H1 (cell line): ENCODE results near the gene AVL9.

Source experiments
- CHD1 ChIP-seq: IDR thresholded peaks from 2 replicates; pipeline ENCODE4 v1.6.1; 2012; ENCODE audit warnings: low read depth, low read length, improper control_type of control experiment
- CHD2 ChIP-seq: IDR thresholded peaks from 2 replicates; pipeline ENCODE4 v1.6.1; 2012; ENCODE audit warnings: low read length, improper control_type of control experiment
- CREB1 ChIP-seq: IDR thresholded peaks from 2 replicates; pipeline ENCODE4 v1.6.1; 2012; ENCODE audit warnings: inconsistent platforms
- GTF2F1 ChIP-seq: IDR thresholded peaks from 2 replicates; pipeline ENCODE4 v1.6.1; 2012; ENCODE audit warnings: low read depth, low read length, improper control_type of control experiment, borderline replicate concordance
- POLR2A ChIP-seq, 2 experiments: IDR thresholded peaks; 1 replicate in 1 of 2; 2 replicates in 1 of 2; pipeline ENCODE4 v1.6.1; 2011; ENCODE audit warnings: low read depth in 2 of 2, low read length in 2 of 2, mild to moderate bottlenecking in 2 of 2; ENCODE audit errors: control extremely low read depth in 1 of 2
- POLR2AphosphoS5 ChIP-seq: IDR thresholded peaks from 2 replicates; pipeline ENCODE4 v1.6.1; 2011; ENCODE audit warnings: low read depth, low read length
- RAD21 ChIP-seq, 2 experiments: IDR thresholded peaks in 1 of 2; conservative IDR thresholded peaks in 1 of 2; 2 replicates each; pipeline ENCODE4 v1.6.1; 2011; ENCODE audit warnings: low read depth in 2 of 2, low read length in 2 of 2, improper control_type of control experiment in 1 of 2, inconsistent platforms in 1 of 2, mild to moderate bottlenecking in 1 of 2, moderate library complexity in 1 of 2
- RXRA ChIP-seq: IDR thresholded peaks from 2 replicates; pipeline ENCODE4 v1.6.1; 2011; ENCODE audit warnings: low read depth, mild to moderate bottlenecking, low read length, moderate library complexity; ENCODE audit not compliant: insufficient read depth
- TAF1 ChIP-seq: IDR thresholded peaks from 2 replicates; pipeline ENCODE4 v1.6.1; 2011; ENCODE audit warnings: mild to moderate bottlenecking, low read depth, low read length
- TBP ChIP-seq: IDR thresholded peaks from 2 replicates; pipeline ENCODE4 v1.6.1; 2011; ENCODE audit warnings: low read depth, low read length, improper control_type of control experiment
- ZNF274 ChIP-seq: IDR thresholded peaks from 2 replicates; pipeline ENCODE4 v1.7.0; 2012; ENCODE audit warnings: low read length, borderline replicate concordance; ENCODE audit errors: extremely low read depth
- TF ChIP-seq, protein P1 (sequence below), 3 experiments: IDR thresholded peaks; 1 replicate in 2 of 3; 2 replicates in 1 of 3; pipeline versions ENCODE4 v1.5.1 to v1.6.1; 2011; ENCODE audit warnings: low read length in 3 of 3, mild to moderate bottlenecking in 3 of 3, inconsistent platforms in 2 of 3, low read depth in 1 of 3, moderate library complexity in 1 of 3; ENCODE audit not compliant: insufficient read depth in 1 of 3; ENCODE audit errors: control extremely low read depth in 1 of 3

DNA sequence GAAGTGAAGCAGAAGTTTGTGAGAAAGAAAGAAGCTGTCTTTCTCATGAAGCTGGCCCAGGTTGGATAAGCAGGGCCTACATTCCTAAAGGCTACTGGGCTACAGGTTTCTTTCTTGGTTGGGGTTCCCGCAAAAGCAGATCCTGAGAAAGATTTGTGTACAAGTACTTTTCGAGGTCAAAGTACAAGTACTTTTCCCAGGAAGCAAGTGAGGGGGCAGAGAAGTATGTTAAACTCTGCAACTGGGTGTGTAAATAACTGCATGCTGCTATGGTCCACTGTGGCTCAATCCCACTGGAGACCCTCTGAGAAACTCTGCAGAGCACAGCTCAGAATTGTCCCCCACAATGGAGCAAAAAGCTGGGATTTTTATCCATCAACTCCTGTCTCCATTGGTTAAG is 33.8 kb upstream of the AVL9 start:
- TF ChIP-seq, protein P1, sequence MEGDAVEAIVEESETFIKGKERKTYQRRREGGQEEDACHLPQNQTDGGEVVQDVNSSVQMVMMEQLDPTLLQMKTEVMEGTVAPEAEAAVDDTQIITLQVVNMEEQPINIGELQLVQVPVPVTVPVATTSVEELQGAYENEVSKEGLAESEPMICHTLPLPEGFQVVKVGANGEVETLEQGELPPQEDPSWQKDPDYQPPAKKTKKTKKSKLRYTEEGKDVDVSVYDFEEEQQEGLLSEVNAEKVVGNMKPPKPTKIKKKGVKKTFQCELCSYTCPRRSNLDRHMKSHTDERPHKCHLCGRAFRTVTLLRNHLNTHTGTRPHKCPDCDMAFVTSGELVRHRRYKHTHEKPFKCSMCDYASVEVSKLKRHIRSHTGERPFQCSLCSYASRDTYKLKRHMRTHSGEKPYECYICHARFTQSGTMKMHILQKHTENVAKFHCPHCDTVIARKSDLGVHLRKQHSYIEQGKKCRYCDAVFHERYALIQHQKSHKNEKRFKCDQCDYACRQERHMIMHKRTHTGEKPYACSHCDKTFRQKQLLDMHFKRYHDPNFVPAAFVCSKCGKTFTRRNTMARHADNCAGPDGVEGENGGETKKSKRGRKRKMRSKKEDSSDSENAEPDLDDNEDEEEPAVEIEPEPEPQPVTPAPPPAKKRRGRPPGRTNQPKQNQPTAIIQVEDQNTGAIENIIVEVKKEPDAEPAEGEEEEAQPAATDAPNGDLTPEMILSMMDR (IDR thresholded peaks at IDR 0.05; ENCODE audit: control extremely low read depth in 1 of 3, insufficient read depth in 1 of 3, low read depth in 1 of 3, low read length in 3 of 3), result no peak
- TF ChIP-seq TAF1 (no peak), POLR2A (IDR thresholded peaks at IDR 0.05; ENCODE audit: control extremely low read depth in 1 of 2, low read depth in 2 of 2, low read length in 2 of 2) (no peak), RAD21 (IDR thresholded peaks at IDR 0.05 in 1 of 2, conservative IDR thresholded peaks at IDR 0.05 in 1 of 2; ENCODE audit: low read depth in 2 of 2, low read length in 2 of 2) (no peak), GTF2F1 (no peak), CHD1 (no peak), TBP (no peak), RXRA (no peak), CHD2 (no peak), CREB1 (no peak), POLR2AphosphoS5 (no peak), ZNF274 (no peak)
